GM19468 (cell line): ENCODE measurements around the gene ARHGEF7.

ENCODE experiments used
- ATAC-seq: cut with Tn5 transposase; IDR thresholded peaks from one replicate; pipeline ENCODE4 v1.9.1; 2021; ENCODE audit warnings: mild to moderate bottlenecking, moderate library complexity, moderate number of reproducible peaks; ENCODE audit not compliant: unreplicated experiment; ENCODE audit errors: extremely low read depth

The ARHGEF7 gene

DNA sequence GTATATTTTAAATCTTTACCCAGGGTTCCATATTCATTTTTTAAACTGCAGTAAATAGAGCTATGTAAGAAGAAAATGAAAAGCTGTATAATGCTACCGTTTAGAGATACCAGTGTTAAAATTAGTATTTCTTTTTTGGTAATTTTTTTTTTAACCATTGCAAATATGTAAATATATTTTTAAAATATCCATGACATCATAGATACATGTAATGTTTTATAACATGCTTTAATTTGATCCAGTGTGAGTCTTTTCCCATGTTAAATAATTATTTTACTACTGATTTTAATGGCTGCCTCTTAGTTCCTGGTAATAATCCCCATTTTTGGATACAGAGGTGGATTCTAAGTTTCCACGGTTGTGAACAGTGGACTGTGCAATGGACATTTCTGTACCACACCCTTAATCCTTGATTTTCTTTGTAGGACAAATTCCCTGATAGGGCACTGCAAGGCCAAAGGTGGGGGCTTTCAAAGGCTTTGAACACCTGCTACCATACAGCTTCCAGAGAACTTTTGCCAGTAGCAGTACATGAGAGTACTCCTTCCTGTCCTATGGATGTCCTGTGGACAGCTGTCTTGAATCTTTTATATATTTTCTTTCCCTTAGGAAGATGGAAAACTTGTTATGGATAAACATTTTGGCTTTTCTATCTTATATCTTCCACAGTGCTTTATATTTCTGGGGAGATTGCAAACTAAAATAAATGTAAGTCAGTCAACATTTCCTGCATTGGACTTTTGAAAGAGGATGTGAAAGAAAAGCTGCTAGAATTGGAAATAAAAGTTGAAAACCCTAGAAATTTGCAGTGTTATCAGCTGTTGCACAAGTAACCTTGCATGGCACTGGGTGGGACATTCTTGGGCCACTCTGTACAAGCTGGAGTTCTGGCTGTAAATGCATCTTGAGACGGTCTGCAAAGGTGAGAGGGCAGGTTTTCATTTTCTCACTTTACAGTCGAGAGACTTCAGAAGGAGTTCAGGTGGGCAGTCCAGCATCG, 46.8 kb downstream of the ARHGEF7 start:
- ATAC-seq: peak; percentile 30

DNA sequence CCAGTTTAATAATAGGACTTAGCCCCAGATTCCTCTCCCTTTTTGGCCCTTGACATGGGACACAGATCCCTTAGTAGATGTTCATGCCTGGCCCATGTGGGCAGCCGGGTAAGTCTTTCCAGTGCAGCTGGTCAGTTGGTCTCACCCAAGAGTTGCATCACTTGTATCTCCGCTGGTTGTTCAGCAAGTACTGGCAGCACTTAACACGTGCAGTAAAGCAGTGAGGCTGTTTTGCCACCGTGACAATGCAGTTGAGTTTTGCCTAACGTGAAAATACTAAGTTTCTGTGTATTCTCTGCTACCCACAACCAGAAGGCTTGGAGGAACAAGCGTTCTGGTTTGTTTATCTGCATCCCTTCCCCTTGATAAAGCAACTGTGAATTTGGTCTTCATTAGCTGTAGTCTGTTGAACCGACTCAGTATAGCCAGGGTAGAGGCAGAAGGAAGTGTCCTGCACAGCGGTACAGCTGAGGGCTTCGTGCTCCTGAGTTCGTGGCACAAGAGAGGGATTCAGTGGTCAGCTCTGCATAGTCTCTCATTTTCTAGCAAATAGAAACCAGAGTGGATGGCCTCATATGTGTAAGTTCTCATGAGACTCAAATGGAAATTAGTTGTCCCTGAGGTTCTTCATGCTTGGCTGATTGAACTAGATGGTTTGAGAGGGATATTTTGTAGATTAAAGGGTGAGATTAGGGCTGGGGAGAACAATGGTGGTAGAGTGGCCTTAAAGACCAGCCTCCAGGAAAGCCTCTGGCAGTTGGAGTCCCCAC, 50.3 kb downstream of the ARHGEF7 start:
- ATAC-seq: peak; percentile 54

DNA sequence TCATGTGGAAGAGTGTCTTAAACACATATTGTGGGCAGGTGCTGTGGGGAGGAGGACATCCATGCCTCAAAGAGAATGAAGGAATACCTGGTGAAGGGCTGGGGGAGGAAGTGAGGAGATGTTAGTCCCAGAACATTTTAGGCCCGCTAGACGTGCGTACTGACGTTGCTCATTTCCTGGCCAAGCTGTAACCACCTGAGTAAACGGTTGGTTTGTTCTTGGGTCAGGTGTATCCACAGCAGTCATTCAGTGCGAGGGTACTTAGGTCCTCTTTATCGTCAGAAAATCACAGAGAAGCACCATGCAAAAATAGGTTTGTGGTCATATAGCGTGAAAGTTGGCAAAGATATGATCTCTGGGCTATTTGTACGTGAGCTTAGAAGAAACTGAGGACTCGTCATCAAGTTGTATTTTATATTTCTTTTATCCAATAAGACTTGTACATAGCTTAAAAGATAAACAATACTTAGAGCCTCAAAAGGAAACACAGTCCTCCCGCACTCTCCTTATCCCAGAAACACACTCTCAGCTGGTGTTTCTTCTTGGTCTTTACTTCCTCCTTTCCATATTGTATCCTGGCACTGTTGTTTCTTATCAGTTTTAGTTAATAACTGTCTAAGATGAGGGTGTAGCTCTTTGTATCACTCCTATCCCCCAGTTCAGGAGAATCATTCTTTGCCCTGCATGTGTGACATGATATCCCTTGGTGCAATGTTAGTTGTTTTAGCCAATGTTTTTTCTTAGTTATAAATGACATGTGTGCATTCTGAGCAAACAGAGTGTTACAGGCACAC, 52.0 kb downstream of the ARHGEF7 start:
- ATAC-seq: no peak

DNA sequence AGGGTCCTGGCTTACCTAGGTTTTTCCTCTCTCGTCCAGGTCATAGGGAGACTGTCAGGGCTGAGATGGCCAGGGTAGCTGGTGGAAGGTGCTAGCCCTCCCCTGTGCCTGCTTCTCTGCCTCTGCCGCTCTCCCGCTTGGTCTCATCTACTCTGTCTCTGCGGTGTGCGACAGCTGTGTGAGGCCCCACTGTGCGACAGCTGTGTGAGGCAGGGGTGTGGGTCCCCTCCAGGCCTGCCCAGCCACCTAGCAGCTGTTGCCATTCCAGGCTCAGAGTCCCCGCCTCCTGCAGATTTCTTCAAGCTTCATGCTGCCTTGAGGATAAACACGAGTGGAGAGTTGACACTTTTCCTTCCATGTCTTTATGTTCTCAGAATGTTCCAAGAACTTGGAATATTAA, 53.0 kb downstream of the ARHGEF7 start:
- no peak for ATAC-seq

DNA sequence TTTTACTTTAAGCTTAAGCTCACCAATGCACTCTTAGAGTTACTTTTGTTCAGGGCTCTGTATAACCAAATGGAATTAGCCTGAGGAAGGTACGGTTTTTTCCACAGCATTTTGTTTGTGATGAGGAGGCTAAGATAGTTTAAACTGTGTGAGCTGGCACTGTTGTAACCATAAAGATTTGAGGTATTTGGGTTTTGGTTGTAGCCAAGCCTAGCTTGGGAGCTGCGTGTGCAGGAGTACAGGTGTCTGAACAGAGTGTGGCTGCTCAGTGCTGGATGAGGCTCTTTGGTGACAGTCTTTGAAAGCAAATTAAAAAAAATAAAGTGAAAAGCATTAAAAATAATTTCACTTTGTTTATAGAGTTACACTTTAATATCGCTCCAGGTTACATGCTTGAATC, 56.0 kb downstream of the ARHGEF7 start:
- ATAC-seq: no peak

DNA sequence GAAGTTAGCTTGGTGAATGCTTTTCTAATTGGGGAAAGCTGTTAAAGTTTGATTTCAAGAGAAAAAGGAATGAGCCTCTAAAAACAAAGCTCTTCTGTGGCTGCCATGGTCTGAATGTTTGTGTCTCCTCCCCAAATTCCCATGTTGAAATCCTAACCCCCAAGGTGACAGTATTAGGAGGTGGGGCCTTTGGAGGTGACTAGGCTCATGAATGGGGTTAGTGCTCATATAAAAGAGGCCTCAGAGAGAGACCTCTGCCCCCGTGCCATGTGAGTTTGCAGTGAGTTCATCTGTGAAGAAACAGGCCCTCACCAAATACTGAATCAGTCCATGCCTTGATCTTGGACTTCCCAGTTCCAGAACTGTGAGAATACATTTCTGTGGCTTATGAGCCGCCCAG, 56.5 kb downstream of the ARHGEF7 start:
- no peak for ATAC-seq

DNA sequence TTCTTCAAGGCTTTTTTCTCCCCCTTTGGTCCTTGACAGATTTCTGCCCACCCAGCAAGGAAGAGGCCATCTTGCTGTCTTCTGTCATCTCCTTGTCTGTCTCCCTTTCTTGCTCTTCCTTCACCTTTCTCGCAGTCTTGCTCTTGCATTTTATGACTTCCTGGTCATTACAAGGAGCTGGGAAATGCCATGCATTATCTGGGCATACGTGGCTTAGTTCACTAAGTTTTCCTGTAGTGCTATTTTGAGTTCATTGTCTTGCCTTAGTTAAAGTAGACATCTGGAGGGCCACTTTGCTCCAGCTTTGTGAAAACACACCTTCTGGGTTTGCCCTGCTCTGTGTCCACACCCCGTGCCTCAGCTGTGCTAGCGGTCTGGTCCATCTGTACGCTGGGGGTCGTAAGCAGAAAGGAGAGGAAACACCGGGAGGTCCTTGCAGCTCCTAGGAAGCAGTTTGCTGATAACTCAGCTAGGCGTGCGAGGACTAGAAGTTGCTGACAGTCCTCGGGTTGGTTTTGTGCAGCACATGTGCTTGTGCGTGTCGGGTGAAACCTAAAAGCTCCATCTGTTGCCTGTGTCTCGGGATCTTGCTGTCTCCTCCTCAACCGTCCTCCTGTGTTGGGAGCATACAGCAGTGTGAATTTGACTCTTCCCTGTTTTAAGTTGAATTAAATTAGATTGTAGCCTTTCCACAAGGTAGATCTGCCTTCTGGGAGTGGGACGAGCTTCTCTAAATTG, 59.4 kb downstream of the ARHGEF7 start:
- ATAC-seq: no peak

DNA sequence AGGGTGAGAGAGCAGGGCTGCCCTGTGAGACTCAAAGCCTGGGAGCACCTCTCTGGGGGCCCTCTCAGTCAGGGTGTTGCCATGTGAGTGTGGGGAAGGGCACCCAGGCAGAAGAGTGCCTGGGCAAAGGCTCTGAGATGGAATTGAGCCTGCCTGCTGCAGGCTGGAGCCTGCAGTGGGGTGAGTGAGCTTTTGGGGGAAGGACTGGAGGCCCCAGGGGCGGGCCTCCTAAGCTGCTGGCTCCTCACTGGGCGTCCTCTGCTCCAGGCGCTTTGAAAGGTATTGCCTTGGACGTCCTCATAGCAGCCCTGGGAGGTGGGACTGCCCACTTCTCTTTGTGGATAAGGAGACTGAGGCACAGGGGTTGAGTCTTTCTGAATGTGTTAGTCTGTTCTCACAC, 60.3 kb downstream of the ARHGEF7 start:
- no peak for ATAC-seq

DNA sequence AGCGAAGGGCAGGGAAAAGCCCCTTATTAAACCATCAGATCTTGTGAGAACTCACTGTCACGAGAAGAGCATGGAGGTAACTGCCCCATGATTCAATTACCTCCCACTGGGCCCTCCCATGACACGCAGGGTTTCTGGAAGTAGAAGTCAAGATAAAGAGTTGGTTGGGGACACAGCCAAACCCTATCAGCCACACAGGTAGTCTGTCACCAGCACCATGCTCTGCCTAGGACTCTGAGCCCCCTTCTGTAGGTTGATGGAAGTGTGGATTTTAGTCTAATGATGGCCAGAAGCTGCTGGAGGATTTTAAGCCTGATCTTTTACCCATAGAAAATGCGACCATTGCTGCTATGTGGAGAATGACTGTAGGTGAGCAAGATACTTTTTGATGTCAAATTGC, 60.8 kb downstream of the ARHGEF7 start:
- no peak for ATAC-seq

DNA sequence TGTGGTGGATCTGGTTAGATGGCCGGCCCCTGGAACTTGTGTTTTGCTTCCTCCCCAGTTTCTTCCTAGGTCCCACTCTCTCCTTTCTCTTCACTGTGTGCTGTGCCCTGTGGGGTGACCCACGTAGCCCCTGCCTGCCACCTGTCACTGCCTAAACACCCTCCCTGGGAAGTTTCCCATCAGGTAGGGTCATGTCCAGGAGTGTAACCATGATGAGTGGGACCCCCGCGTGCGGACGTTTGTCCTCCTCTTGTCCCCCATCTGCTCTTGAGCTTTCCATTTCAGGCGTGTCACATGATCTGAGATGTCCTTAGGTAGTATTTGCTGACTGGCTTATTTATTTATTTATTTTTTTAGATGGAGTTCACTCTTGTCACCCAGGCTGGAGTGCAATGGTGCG, 61.3 kb downstream of the ARHGEF7 start:
- no peak for ATAC-seq

DNA sequence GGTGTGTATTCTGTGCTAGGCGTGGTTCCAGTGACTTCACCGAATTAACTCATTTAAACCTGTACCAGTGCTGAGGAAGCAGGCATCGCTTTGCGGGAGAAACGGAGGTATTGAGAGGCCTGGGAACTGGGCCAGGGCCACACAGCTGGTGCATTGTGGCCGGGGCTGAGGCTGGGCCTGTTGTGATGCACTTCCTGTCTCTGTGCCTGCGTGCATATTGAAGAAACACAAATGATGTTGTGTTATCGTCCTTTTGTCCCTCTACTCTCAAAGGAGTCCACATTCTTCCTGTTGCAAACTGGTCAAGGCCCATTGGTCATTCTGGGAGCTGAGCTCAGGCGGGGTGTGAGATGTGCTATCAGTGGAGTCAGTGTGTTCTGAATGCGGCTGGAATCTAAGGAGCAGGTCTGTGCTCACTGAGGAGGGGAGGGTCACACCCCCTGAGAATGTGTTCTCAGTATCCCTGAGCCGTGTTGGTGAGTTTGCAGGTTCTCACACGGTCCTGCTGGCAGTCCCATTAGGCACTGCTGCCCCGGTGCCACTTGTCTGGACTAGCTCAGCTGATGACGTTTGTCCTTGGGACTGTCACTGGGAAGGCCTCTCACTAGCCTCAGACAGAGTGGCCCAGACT, 62.1 kb downstream of the ARHGEF7 start:
- peak; percentile 64 for ATAC-seq

DNA sequence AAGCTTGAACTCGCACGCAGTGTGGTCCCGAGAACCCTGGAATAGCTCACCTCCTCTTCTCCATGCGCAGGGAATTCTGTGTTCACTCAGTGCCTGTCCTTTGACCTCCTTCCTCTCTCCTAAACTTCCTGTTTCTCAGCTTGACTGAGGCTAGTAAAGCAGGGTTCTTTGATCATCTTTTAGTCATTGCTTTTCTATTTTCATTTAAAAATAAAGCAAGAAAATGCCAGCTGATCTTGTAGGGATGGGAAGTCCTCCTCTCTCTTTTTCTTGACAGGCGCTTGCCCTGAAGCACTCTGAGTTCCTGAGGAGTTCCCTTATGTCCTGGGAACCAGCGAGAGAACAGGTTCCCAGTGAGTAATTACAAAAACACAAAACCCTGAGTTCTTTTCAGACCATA, 62.8 kb downstream of the ARHGEF7 start:
- ATAC-seq: no peak

DNA sequence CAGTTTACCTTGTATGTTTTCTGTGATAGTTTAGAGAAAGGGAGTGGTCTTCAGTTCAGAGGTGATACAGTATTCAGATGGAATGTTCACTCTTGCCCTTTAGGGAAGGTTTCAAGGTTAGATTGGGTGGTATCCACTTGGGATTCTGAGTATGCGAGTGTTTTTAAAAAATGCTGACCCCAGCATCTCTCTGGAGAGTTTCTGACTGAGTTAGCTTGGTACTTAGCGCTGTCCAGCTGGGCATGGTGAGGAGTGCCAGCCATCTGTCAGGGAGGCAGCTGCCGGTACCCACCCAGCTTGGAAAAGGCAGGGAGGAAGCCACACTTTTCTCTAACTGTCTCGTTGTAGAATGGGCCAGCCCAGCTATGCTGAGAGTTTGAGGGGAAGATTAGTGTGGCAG, 63.3 kb downstream of the ARHGEF7 start:
- no peak for ATAC-seq

DNA sequence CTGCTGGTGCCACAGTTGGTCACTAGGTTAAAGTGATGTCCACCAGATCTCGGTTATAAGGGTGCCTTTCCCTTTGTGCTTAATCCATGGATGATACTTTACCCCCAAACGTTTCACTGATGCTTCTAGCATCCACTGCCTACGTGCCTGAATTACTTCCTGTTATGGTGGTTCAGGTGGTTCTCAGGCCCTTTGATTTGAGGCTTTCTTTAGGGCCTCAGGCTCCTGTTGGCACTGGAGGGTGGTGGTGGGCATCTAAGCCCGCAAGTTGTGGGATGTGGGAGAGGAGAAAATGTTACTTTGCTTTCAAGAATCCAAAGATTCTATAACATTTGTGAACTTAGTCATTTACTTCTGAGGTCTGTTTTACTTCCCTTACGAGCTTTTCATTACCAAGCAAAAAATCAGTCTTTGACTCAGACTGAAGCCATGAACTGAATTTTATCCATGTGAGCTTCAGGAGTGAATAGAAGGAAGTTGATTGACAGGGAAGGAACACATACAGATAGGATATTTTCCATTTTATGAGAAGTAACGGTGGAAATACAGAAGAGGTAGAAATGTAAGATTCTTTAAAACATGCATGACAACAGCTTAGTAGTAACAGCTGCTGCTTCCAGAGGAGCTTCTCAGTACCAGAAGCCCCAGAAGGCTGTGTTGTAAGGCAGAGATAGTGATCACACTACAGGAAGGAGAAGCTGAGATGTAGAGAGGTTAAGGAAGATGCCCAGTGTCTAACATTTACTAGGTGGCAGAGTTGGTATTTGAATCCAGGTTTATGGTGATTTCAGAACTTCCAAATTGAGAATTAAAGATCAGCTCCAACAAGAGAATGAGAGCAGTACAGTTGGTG, 65.0 kb downstream of the ARHGEF7 start:
- no peak for ATAC-seq

DNA sequence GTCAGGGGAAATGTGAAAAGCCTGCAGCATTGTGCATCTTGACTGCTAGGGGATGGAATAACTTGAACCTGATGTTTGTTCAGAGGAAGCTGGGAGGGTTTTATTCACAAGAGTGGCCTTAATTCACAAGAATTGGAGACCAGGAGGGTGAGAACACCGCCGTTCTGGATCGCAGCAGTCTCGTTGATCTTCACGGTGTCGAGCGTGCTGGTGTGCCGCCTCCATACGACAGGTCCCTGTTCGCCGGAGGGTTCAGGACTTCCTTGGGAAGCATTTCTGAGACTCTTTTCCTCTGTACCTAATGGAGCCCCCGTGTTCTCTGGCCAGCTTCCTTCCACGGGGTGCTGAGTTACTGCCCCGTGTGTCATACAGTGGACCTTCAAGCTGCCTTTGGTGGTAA, 66.9 kb downstream of the ARHGEF7 start:
- ATAC-seq: no peak

DNA sequence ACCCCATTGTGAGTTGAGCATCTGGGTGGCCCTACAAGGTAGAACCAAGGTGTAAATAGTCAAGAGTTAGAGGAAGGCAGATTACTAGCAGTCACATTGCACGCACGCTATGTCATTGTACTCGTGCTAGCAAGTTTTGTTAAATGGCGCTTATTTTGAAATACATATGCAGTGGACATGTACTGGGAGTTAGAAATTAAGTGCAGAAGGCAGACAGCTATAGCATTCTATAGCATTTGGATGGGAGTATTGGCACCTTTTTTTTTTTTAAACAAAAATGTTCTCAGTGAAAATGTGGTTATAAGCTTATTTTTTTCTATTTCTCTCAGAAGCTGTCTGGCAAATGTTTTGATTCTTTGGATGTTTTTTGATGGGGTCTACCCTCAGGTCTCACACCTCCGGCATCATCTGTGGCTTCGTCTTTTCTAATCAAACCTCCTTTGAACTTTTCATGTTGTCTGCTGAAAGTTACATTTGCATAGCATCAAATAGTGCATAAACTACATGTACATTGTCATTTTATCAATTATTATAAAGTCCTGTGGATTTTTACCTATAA, 68.1 kb downstream of the ARHGEF7 start:
- no peak for ATAC-seq

DNA sequence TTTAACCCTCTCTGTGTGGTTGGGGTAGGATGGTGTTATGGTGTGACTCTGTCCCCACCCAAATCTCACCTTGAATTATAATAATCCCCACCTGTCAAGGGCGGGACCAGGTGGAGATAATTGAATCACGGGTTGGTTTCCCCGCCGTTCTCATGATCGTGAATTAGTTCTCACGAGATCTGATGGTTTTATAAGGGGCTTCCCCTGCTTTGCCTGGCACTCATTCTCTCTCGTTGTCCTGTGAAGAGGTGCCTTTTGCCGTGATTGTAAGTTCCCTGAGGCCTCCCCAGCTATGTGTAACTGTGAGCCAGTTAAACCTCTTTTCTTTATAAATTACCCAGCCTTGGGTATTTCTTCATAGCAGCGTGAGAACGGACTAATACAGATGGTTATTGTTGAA, 68.8 kb downstream of the ARHGEF7 start:
- no peak for ATAC-seq
